M059J (cell line): ENCODE results near the gene ARFGAP2. TPM values are rescaled to one million over a fixed set of nuclear protein-coding genes. Genes with fewer than 3 reads are reported as not detected.
A peak's percentile ranks its signal among the peaks of the same experiment; 100 is the strongest.
"Not testable (repeated sequence)": the region's sequence is repeated elsewhere in the genome, so short reads cannot be mapped to it uniquely, and the experiment has no call there.

ENCODE experiments used
- DNase-seq: peaks from one replicate; pipeline ENCODE4 v3.0.0-alpha.2; 2012; ENCODE audit warnings: low read depth
- total RNA-seq: library from RNA; depleted of rRNA; stranded (reverse); fragments of >200 nt; shearing (Covaris generic); gene quantifications from 2 replicates; pipeline ENCODE4 v1.2.3, GENCODE V29; 2014

Gene ARFGAP2
- total RNA-seq, 1 experiment from 2014 or later, result 119 TPM

- DNase-seq, result no peak
These were observed 27.7 kb downstream of the ARFGAP2 start for GRCh38 chr11:47148903-47149531.

GRCh38 chr11:47148270-47148669, 28.4 kb downstream of the ARFGAP2 start:
- DNase-seq, result no peak

DNA sequence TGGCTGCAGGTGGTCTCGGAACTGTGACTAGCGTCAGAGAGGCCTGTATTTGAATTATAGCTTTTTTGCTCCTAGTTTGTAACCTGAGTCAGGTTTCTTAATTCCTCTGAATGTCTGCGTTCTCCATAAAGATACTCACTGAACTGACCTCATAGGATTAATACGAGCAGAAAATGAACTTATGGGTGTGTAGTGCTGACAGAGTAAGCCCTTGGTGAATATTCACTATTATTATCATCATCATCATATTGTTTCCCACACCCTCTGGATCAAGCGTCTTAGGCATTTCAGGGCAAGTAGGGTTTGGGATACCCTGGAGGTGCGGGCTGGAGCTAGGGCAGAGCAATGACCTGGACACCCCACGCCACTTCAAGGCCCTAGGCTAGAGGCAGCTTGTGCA, 29.0 kb downstream of the ARFGAP2 start:
- no peak for DNase-seq

- DNase-seq, result no peak
These were observed 29.4 kb downstream of the ARFGAP2 start for GRCh38 chr11:47147250-47147649.

- DNase-seq, result no peak
These were observed 32.1 kb downstream of the ARFGAP2 start for GRCh38 chr11:47144541-47144940.

DNA sequence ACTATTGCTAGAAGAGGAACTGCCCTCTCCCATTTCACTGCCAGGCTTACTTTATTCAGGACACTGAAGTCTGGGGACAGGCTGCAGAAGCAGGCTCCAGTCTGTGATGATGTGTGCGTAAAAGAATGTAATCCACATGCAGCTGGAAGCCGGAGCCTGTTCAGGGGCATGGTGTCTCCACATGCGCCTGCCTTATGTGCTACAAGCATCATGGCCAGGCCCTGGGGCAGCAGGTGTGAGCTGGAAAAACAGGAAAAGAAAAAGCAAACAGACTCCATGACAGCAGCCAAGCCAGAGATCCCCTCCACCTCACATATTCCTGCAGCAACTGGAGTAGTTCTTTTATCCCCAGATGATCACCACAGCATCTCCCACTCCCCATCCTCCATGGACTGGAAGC, 33.4 kb downstream of the ARFGAP2 start:
- DNase-seq, result peak; percentile 83

GRCh38 chr11:47139878-47140277, 36.8 kb downstream of the ARFGAP2 start:
- no peak for DNase-seq

GRCh38 chr11:47137476-47137875, 39.2 kb downstream of the ARFGAP2 start:
- DNase-seq, result no peak

GRCh38 chr11:47136921-47137320, 39.8 kb downstream of the ARFGAP2 start:
- DNase-seq, result no peak

DNA sequence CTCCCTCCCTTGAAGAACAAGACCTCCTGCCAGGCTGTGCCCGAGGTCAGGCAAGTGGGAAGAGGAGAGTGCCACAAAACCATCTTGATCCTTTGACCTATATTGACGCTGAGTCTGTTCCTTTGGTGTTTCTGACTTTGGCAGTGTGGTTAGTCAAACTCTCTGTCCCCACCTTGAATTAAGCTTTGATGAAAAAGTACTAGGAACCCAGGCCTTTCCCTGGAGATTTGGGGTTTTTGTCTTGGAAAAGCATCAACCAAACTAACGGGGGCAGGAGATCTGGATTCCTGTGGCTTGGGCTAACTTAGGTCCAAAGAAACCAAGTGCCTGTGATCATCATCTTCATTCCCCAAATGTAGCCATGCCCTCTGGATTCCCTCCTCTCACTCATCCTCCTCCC, 40.4 kb downstream of the ARFGAP2 start:
- no peak for DNase-seq

- no peak for DNase-seq
These were observed 43.7 kb downstream of the ARFGAP2 start for GRCh38 chr11:47132981-47133380.

GRCh38 chr11:47132490-47132889, 44.2 kb downstream of the ARFGAP2 start:
- DNase-seq, result no peak

- DNase-seq, result no peak
These were observed 45.5 kb downstream of the ARFGAP2 start for GRCh38 chr11:47131136-47131535.

DNA sequence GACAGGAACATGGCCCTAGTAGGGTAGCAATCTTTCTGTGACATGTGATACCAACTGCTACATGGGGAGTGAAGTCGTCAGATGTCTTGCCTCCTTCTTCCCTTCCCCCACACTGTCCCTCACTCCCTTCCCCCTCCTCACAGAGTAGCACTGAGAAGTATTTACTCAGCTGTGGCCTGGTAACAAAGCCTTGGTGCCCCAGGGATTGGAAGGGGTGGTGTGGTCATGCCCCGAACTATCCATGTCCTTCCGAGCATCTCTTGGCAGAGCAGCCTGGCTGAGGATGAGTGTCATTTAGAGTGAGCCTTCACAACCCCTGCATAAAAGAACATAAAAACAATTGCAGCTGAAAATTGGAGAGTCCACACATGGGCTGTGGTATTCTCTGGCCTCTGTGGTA, 46.1 kb downstream of the ARFGAP2 start:
- DNase-seq, result no peak

DNA sequence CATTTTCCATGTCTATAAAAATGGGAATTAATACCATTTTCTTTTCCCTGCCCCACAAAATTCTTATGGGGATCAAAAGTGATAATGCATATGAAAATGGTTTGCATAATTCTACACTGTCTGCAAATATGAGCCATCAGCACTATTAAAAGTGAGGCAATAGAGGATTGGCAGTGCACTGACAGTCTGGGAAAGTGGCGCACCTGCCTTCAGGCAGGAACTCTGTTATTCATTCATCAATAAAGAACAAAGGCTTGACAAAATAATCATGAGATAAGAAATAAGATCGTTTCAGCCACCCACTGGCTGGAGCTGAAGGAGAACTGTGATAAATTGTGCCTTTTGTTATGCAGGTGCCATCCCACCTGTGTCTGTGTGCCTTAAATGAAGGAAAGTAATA, 49.5 kb downstream of the ARFGAP2 start:
- no peak for DNase-seq

DNA sequence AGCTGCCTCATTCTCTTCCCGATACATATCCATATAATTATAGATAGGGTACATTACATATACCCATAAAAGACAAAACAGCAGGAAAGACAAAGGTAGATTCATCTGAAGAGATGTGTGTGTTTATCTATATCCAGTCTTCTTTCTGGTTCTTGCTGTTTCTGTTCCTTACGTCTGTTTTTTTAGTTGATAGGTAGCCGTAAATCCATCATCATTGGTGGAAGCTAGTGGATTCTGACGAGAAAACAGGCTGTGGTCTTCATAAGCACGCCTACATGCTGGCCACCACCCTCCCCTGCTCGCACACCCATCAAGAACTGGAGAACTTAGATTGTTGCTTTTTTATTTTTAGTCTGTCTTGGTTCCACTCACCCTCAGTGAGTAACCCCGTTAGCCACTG, 51.6 kb downstream of the ARFGAP2 start:
- no peak for DNase-seq

DNA sequence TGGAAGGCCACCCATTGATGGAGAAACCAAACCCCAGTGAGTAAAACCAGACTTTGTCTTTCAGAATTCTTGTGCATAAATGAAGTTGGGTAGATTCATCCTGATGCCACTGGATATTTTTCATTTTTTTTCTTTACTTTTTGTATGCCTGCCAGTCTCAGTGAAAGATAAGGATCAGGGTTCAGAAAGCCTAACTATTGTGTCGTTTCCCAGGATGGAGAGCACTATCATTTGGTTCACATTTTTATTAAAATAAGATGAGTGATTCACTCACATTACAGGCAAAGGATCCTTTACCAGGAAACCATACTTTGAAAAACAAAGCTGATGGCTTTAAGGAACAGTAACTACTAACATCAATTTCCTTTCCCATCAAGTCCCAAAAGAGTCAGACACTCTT, 52.0 kb downstream of the ARFGAP2 start:
- peak; percentile 30 for DNase-seq

DNA sequence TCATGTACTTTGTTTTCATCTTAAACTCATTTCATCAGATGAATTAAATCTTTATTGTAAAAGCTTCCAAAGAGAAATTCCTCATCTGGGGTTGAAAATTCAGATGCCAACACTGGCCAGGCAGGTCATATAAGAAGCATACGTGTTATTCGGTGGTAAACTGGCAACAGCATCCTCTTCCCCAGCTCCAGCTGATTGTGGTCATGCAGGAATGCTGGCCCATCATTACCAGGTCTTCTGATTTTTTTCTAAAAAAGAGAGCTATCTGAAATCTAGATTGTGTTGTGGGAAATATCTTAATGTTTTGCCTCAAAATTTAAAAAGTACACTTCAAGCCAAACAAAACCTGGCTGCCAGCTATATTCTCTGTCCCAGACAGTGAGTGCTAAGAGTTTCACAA, 53.6 kb downstream of the ARFGAP2 start:
- DNase-seq, result no peak

DNA sequence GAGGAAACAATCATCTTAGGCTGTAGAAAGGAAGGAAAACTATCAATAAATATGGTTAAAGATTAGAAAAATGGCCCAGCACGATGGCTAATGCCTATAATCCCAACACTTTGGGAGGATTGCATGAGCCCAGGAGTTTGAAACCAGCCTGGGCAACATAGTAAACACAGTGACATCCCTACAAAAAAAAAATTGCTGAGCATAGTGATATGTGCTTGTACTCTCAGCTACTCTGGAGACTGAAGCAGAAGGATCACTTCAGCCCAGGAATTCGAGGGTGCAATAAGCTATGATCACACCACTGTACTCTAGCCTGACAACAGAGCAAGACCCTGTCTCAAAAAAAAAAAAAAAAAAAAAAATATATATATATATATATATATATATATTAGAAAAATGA, 54.9 kb downstream of the ARFGAP2 start:
- no peak for DNase-seq

DNA sequence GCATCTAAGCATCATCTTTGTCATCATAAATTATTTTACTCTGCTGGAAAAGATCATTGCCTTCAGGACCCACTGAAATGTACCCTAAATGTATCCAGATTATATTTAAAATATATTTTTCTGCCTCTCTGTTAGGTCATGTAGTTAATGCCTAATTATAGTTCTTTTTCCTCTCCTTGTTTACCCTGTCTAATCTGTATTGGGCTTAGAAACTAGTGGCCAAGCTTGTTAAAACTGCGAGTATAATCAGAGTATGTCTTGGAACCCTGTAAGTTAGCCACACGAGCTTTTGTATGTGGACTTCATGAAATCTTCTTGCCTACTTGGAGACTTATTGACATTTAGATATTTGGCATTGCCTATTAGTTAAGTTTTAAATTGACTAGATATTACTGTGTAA, 55.6 kb downstream of the ARFGAP2 start:
- no peak for DNase-seq

DNA sequence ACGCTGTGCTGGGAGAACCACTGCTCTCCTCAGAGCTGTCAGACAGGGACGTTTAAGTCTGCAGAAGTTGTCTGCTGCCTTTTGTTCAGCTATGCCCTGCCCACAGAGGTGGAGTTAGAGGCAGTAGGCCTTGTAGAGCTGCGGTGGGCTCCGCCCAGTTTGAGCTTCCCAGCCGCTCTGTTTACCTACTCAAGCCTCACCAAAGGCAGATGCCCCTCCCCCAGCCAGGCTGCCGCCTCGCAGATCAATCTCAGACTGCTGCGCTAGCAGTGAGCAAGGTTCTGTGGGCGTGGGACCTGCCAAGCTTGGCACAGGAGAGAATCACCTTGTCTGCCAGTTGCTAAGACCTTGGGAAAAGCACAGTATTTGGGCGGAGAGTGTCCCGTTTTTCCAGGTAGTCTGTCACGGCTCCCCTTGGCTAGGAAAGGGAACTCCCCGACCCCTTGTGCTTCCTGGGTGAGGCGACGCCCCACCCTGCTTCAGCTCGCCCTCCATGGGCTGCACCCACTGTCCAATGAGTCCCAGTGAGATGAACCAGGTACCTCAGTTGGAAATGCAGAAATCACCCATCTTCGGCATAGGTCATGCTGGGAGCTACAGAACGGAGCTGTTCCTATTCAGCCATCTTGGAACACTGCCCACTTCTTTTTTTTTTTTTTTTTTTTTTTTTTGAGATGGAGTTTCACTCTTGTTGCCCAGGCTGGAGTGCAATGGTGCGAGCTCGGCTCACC, 57.6 kb downstream of the ARFGAP2 start:
- not testable (repeated sequence) for DNase-seq
